OCI-LY1 (cell line): Measurements from ENCODE around the gene VWCE.

Experiments used
- H2AFZ ChIP-seq: fragments of 200-600 bp; sonication (generic), shearing (Covaris generic); 2 replicates; pipeline ENCODE4 v1.6.0; 2014; ENCODE audit warnings: antibody characterized with exemption, mild to moderate bottlenecking, low read length
- H3F3A ChIP-seq: fragments of 200-600 bp; sonication (generic), shearing (Covaris generic); 2 replicates; pipeline ENCODE4 v1.6.0; 2014; ENCODE audit warnings: mild to moderate bottlenecking, antibody characterized with exemption, low read length, moderate library complexity; ENCODE audit not compliant: insufficient read depth
- H3K27ac ChIP-seq: fragments of 200-600 bp; sonication (generic); 2 replicates; pipeline ENCODE4 v1.5.1; 2014; ENCODE audit warnings: low read length, mixed run types, mild to moderate bottlenecking, low read depth; ENCODE audit not compliant: poor library complexity, severe bottlenecking
- H3K27me3 ChIP-seq: fragments of 200-600 bp; sonication (generic); 2 replicates; pipeline ENCODE4 v1.6.0; 2014; ENCODE audit warnings: antibody characterized with exemption, mild to moderate bottlenecking, low read length, moderate library complexity; ENCODE audit not compliant: insufficient read depth
- H3K36me3 ChIP-seq: fragments of 200-600 bp; sonication (generic); 2 replicates; pipeline ENCODE4 v1.6.1; 2014; ENCODE audit warnings: mild to moderate bottlenecking, antibody characterized with exemption, low read length, moderate library complexity, mixed read lengths; ENCODE audit not compliant: insufficient read depth
- H3K4me1 ChIP-seq: fragments of 200-600 bp; sonication (generic); 2 replicates; pipeline ENCODE4 v1.5.1; 2014; ENCODE audit warnings: mild to moderate bottlenecking, low read length, moderate library complexity; ENCODE audit not compliant: insufficient read depth, severe bottlenecking
- H3K4me2 ChIP-seq: fragments of 200-600 bp; sonication (generic), shearing (Covaris generic); 2 replicates; pipeline ENCODE4 v1.6.1; 2014; ENCODE audit warnings: low read length
- H3K4me3 ChIP-seq: fragments of 200-600 bp; sonication (generic); 2 replicates; pipeline ENCODE4 v1.5.1; 2014; ENCODE audit warnings: low read length, low read depth, mild to moderate bottlenecking, mixed read lengths; ENCODE audit not compliant: poor library complexity, severe bottlenecking
- H3K79me2 ChIP-seq: fragments of 200-600 bp; shearing (Covaris generic); 2 replicates; pipeline ENCODE4 v1.6.1; 2016; ENCODE audit warnings: mixed run types, low read length, mixed read lengths; ENCODE audit not compliant: insufficient read depth
- H3K9ac ChIP-seq: fragments of 200-600 bp; sonication (generic), shearing (Covaris generic); 2 replicates; pipeline ENCODE4 v1.6.1; 2014; ENCODE audit warnings: mild to moderate bottlenecking, low read length, mixed read lengths
- H3K9me2 ChIP-seq: fragments of 200-600 bp; sonication (generic), shearing (Covaris generic); 2 replicates; pipeline ENCODE4 v1.6.1; 2014; ENCODE audit warnings: low read depth, mild to moderate bottlenecking, low read length, mixed read lengths
- H3K9me3 ChIP-seq: fragments of 200-600 bp; shearing (Covaris generic); 2 replicates; pipeline ENCODE4 v1.6.1; 2014; ENCODE audit warnings: low read length, mixed read lengths
- H4K20me1 ChIP-seq: fragments of 200-600 bp; sonication (generic), shearing (Covaris generic); 2 replicates; pipeline ENCODE4 v1.6.0; 2016; ENCODE audit warnings: mild to moderate bottlenecking, low read length; ENCODE audit not compliant: insufficient read depth
- CTCF ChIP-seq: fragments of 200-600 bp; sonication (generic), shearing (Covaris generic); IDR thresholded peaks from 2 replicates; pipeline ENCODE4 v1.5.1; 2017; ENCODE audit warnings: mild to moderate bottlenecking, antibody characterized with exemption, low read length, moderate library complexity, mixed read lengths
- EZH2 ChIP-seq: fragments of 200-600 bp; sonication (generic), shearing (Covaris generic); IDR thresholded peaks from 2 replicates; pipeline ENCODE4 v1.8.0; 2017; ENCODE audit warnings: borderline replicate concordance, mixed run types, mild to moderate bottlenecking, antibody characterized with exemption, low read length, moderate library complexity, mixed read lengths

The VWCE gene

GRCh38 chr11:61281581-61282250 lies 13.4 kb downstream of the VWCE start:
- Histone ChIP-seq H3K36me3 (no peaks in the 10 kb centered on the region; the same call in 1 of the 2 replicates), H3K9ac (no peak overlapping the region), H3F3A (no peaks in the 10 kb centered on the region), H3K27me3 (no peaks in the 10 kb centered on the region), H4K20me1 (no peaks in the 10 kb centered on the region), H3K27ac (no peak overlapping the region), H3K9me2 (no peaks in the 10 kb centered on the region), H3K4me3 (no peak overlapping the region), H3K9me3 (no peaks in the 10 kb centered on the region), H3K4me1 (no peaks in the 10 kb centered on the region), H2AFZ (no peak overlapping the region), H3K4me2 (no peak overlapping the region), H3K79me2 (no peaks in the 10 kb centered on the region)
- no peak for TF ChIP-seq CTCF

GRCh38 chr11:61280883-61281580 lies 14.1 kb downstream of the VWCE start:
- H3K27me3 ChIP-seq = no peaks in the 10 kb centered on the region
- no peak overlapping the region for H3K4me2 ChIP-seq
- no peak overlapping the region for H2AFZ ChIP-seq
- H3K79me2 ChIP-seq = no peaks in the 10 kb centered on the region
- no peaks in the 10 kb centered on the region for H4K20me1 ChIP-seq
- H3K4me1 ChIP-seq = no peaks in the 10 kb centered on the region
- no peaks in the 10 kb centered on the region for H3F3A ChIP-seq
- H3K9me2 ChIP-seq = no peaks in the 10 kb centered on the region
- H3K4me3 ChIP-seq = no peak overlapping the region
- TF ChIP-seq EZH2 = no peak
- TF ChIP-seq CTCF = no peak
- no peaks in the 10 kb centered on the region for H3K9me3 ChIP-seq
- H3K27ac ChIP-seq = no peak overlapping the region
- no peak overlapping the region for H3K9ac ChIP-seq
- H3K36me3 ChIP-seq = no peaks in the 10 kb centered on the region; the same call in 1 of the 2 replicates

- TF ChIP-seq CTCF (no peak; the same call in 1 of the 2 replicates), EZH2 (no peak)
- Histone ChIP-seq H2AFZ (no peak overlapping the region), H3K27ac (no peak overlapping the region), H3K9me2 (no peaks in the 10 kb centered on the region), H3F3A (no peaks in the 10 kb centered on the region), H3K4me1 (no peaks in the 10 kb centered on the region), H3K9ac (no peak overlapping the region), H3K36me3 (no peaks in the 10 kb centered on the region; the same call in 1 of the 2 replicates), H3K4me2 (no peak overlapping the region), H3K27me3 (no peaks in the 10 kb centered on the region), H3K79me2 (no peaks in the 10 kb centered on the region), H3K4me3 (no peak overlapping the region), H4K20me1 (no peaks in the 10 kb centered on the region), H3K9me3 (no peaks in the 10 kb centered on the region)
These were observed 15.0 kb downstream of the VWCE start for GRCh38 chr11:61279934-61280659.
